GM12873 (cell line): Measurements from ENCODE around the gene RNF223.

Experiments used
- TF ChIP-seq, protein P1 (sequence below): IDR thresholded peaks from 2 replicates; pipeline ENCODE4 v1.5.1; 2012; ENCODE audit warnings: low read depth, mild to moderate bottlenecking, moderate library complexity, low read length, control low read depth; ENCODE audit not compliant: insufficient read depth; ENCODE audit errors: missing control alignments

Gene RNF223

DNA sequence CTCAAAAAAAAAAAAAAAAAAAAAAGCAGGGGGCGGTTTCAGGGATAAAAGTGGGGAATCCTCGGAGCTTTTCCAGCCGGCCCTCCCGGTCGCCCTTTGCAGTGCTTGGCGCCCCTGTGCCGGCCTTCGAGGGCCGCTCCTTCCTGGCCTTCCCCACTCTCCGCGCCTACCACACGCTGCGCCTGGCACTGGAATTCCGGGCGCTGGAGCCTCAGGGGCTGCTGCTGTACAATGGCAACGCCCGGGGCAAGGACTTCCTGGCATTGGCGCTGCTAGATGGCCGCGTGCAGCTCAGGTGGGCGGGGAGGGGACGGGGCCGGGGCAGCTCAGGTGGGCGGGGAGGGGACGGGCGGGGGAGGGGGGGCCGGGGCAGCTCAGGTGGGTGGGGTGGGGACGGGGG lies 25.3 kb downstream of the RNF223 start:
- TF ChIP-seq, protein P1, sequence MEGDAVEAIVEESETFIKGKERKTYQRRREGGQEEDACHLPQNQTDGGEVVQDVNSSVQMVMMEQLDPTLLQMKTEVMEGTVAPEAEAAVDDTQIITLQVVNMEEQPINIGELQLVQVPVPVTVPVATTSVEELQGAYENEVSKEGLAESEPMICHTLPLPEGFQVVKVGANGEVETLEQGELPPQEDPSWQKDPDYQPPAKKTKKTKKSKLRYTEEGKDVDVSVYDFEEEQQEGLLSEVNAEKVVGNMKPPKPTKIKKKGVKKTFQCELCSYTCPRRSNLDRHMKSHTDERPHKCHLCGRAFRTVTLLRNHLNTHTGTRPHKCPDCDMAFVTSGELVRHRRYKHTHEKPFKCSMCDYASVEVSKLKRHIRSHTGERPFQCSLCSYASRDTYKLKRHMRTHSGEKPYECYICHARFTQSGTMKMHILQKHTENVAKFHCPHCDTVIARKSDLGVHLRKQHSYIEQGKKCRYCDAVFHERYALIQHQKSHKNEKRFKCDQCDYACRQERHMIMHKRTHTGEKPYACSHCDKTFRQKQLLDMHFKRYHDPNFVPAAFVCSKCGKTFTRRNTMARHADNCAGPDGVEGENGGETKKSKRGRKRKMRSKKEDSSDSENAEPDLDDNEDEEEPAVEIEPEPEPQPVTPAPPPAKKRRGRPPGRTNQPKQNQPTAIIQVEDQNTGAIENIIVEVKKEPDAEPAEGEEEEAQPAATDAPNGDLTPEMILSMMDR, result no peak

DNA sequence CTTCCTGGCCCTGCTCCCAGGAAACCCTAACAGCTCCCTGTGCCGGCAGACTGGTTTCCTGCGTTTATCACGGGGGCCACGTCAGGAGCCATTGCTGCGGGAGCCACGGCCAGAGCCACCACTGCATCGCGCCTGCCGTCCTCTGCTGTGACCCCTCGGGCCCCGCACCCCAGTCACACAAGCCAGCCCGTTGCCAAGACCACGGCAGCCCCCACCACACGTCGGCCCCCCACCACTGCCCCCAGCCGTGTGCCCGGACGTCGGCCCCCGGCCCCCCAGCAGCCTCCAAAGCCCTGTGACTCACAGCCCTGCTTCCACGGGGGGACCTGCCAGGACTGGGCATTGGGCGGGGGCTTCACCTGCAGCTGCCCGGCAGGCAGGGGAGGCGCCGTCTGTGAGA lies 26.1 kb downstream of the RNF223 start:
- TF ChIP-seq, protein P1, result no peak

DNA sequence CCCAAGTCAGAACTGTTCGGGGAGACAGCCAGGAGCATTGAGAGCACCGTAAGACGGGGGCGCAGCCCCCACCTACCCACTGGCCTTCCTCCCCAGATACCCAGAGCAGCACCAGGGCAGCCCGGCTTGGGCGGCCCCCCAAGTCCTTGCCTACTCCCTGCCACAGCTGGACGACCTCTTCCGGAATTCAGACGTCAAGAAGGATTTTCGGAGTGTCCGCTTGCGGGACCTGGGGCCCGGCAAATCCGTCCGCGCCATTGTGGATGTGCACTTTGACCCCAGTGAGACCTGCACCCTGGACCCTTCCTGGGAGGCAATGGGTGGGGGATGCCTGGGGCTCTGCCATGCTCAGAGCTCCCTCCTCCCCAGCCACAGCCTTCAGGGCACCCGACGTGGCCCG lies 26.7 kb downstream of the RNF223 start:
- TF ChIP-seq, protein P1, result no peak

DNA sequence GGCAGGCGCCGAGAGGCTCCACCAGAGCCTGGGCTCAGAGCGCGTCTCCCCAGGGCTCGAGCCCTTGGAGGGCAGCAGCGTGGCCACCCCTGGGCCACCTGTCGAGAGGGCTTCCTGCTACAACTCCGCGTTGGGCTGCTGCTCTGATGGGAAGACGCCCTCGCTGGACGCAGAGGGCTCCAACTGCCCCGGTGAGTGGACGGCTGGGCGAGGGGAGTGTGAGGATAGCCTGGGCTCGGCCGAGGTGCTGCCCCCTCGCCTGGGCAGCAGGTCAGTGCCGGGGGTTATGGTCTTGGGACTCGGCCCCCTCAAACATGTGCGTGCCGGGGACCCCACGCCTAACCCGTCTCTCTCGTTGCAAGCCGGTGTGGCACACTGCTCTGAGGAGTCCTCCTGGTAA lies 27.3 kb downstream of the RNF223 start:
- TF ChIP-seq, protein P1, result no peak

DNA sequence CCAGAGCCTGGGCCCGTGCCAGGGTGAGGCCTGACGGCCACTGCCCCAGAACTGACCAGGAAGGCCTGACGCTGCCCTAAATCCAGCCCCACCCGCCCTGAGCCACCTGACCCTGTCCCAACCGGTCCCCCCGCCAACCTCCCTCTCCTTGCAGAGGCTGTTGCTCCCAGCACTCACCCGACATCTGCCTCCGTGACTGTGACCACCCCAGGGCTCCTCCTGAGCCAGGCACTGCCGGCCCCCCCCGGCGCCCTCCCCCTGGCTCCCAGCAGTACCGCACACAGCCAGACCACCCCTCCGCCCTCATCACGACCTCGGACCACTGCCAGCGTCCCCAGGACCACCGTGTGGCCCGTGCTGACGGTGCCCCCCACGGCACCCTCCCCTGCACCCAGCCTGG lies 27.9 kb downstream of the RNF223 start:
- TF ChIP-seq, protein P1, result no peak

DNA sequence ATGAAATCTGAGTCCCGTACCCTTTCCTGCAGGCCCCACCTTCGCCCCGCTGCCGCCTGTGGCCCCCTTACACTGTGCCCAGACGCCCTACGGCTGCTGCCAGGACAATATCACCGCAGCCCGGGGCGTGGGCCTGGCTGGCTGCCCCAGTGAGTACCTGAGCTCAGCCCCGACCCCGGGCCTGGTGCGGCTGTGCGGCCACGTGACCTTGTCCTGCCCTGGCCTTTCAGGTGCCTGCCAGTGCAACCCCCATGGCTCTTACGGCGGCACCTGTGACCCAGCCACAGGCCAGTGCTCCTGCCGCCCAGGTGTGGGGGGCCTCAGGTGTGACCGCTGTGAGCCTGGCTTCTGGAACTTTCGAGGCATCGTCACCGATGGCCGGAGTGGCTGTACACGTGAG lies 29.0 kb downstream of the RNF223 start:
- TF ChIP-seq, protein P1, result no peak

DNA sequence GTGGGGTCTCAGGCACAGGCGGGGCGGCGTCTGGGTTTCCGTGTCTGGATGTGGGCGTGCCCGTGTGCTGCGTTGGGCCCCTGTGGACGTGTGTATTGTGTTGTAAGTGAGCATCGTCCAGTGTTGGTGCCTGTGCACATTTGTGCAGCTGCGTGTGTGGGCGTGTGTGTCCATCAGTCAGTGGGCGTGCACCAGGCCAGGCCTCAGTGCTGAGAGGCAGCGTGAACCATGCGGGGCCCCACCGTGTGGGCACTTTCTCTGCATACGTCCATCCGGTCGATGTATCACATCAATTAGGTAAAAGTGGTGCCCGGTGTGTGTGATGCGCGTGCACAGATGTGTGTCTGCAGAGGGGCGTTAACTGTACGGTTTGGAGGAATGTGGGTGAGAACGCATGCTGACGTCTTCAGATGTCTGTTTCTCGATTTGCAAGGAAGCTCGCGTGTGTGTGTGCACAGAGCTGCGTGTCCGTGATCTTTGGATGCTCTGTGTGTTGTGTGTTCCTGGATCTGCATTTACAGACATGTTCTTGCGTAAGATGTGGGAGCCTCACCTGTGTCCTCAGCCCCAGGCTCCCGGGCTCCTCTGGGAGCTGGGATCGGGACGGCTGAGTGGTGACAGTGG lies 29.5 kb downstream of the RNF223 start:
- TF ChIP-seq, protein P1, result no peak
